HG03097 (cell line): ENCODE measurements around the gene SLC35B1.
"Not testable (repeated sequence)": the region's sequence is repeated elsewhere in the genome, so short reads cannot be mapped to it uniquely, and the experiment has no call there.

Experiments
- ATAC-seq: cut with Tn5 transposase; IDR thresholded peaks from one replicate; pipeline ENCODE4 v1.9.1; 2021; ENCODE audit not compliant: unreplicated experiment, low FRiP score

Gene SLC35B1

GRCh38 chr17:49676276-49676868 is 31.4 kb downstream of the SLC35B1 start:
- ATAC-seq, result peak; percentile 55

DNA sequence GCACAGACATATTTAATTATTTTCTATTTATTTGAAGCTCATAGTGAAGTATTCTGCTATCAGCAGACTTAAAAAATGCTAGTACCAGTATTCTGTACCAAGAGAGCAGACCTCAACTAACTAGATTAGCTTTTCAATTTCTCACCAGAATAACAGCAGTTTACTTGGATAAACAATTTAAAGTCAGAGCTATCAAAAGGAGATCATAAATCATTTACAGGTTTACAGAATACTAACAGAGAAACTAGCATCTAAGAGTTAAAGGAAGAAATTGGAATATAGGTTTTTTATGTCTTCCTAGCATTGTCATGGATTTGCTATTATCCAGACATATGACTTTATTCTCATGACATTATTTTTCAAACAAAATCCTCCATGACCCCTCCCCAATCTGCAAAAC is 33.3 kb downstream of the SLC35B1 start:
- no peak for ATAC-seq

DNA sequence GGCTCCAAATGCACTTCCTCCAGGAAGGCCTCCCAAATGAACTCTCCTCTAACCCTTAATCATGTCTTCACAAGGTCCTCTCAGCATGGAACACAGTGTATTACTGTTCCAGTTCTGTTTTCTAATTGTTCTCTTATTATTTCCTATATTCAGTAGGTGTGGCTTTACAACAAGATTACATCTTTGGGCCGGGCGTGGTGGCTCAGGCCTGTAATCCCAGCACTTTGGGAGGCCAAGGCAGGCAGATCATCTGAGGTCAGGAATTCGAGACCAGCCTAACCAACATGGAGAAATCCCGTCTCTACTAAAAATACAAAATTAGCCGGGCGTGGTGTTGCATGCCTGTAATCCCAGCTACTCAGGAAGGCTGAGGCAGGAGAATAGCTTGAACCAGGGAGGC is 34.1 kb downstream of the SLC35B1 start:
- ATAC-seq, result not testable (repeated sequence)

GRCh38 chr17:49670641-49671040 is 37.1 kb downstream of the SLC35B1 start:
- no peak for ATAC-seq

DNA sequence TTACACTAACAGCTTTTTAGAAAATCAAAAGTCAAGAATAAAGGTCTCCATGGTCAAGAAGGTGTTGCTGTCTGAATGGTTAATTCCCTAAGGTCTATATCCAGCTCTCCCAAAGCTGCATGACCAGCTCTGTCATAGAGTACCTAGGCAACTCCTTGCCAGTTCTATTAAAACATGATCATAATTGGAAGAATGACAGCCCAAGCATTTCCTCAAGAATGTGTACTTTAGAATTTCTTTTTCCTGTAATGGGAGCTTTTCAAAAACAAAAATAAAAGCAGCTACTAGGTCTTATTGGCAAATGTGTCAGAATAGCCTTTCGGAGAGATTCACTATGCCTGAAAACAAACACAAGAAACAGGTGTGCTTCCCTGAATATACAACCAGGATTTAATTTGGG is 37.8 kb downstream of the SLC35B1 start:
- ATAC-seq, result no peak

GRCh38 chr17:49667854-49668253 is 39.9 kb downstream of the SLC35B1 start:
- ATAC-seq, result no peak

- no peak for ATAC-seq
Measured at GRCh38 chr17:49664706-49665211, 43.0 kb downstream of the SLC35B1 start.

GRCh38 chr17:49659661-49660382 is 47.9 kb downstream of the SLC35B1 start:
- ATAC-seq, result no peak

- no peak for ATAC-seq
Measured at GRCh38 chr17:49656247-49656646, 51.5 kb downstream of the SLC35B1 start.
